ENCODE data around the gene MFAP1. TPM values are rescaled to one million over a fixed set of nuclear protein-coding genes. Genes with fewer than 3 reads are reported as not detected.

MFAP1 gene
- total RNA-seq, 1 donor from 2014 or later: 29.2 TPM

- peak; percentile 72 for DNase-seq
- Mint-ChIP-seq H3K4me3 (ENCODE audit: unreplicated experiment) (peak overlapping the region; percentile 82), H3K9me3 (ENCODE audit: unreplicated experiment) (peaks cover 4% of the 10 kb centered on the region), H3K4me1 (ENCODE audit: low read depth, unreplicated experiment) (no peaks in the 10 kb centered on the region), H3K27ac (ENCODE audit: unreplicated experiment) (no peak overlapping the region), H3K36me3 (ENCODE audit: unreplicated experiment) (no peaks in the 10 kb centered on the region), H3K27me3 (ENCODE audit: unreplicated experiment) (no peaks in the 10 kb centered on the region)
- peak; percentile 70 for TF ChIP-seq CTCF (IDR thresholded peaks at IDR 0.05; ENCODE audit: partially characterized antibody, unreplicated experiment)
These were observed 47.1 kb downstream of the MFAP1 start for GRCh38 chr15:43777267-43777914.

- DNase-seq: no peak
- Mint-ChIP-seq H3K9me3 (ENCODE audit: unreplicated experiment) (peaks cover 4% of the 10 kb centered on the region), H3K4me3 (ENCODE audit: unreplicated experiment) (peak within 1 kb of the TSS; percentile 82), H3K4me1 (ENCODE audit: low read depth, unreplicated experiment) (no peaks in the 10 kb centered on the region), H3K27me3 (ENCODE audit: unreplicated experiment) (no peaks in the 10 kb centered on the region), H3K36me3 (ENCODE audit: unreplicated experiment) (no peaks in the 10 kb centered on the region), H3K27ac (ENCODE audit: unreplicated experiment) (no peak within 1 kb of the TSS)
- no peak for TF ChIP-seq CTCF (IDR thresholded peaks at IDR 0.05; ENCODE audit: partially characterized antibody, unreplicated experiment)
These were observed 47.7 kb downstream of the MFAP1 start, which contains the start of gene ELL3 for GRCh38 chr15:43776718-43777266. TSS of gene ELL3 (minus strand) at chr15:43776966. CDS start at chr15:43776901, 65 bp downstream.

GRCh38 chr15:43776101-43776717 is 48.3 kb downstream of the MFAP1 start:
- TF ChIP-seq CTCF (IDR thresholded peaks at IDR 0.05; ENCODE audit: partially characterized antibody, unreplicated experiment): no peak
- no peak overlapping the region for H3K27ac Mint-ChIP-seq (ENCODE audit: unreplicated experiment)

GRCh38 chr15:43775411-43775965 is 49.0 kb downstream of the MFAP1 start:
- Mint-ChIP-seq H3K27me3 (ENCODE audit: unreplicated experiment) (no peaks in the 10 kb centered on the region), H3K9me3 (ENCODE audit: unreplicated experiment) (peaks cover 4% of the 10 kb centered on the region), H3K4me1 (ENCODE audit: low read depth, unreplicated experiment) (no peaks in the 10 kb centered on the region), H3K27ac (ENCODE audit: unreplicated experiment) (no peak overlapping the region), H3K36me3 (ENCODE audit: unreplicated experiment) (no peaks in the 10 kb centered on the region), H3K4me3 (ENCODE audit: unreplicated experiment) (peak overlapping the region; percentile 63)
- TF ChIP-seq CTCF (IDR thresholded peaks at IDR 0.05; ENCODE audit: partially characterized antibody, unreplicated experiment): no peak
- no peak for DNase-seq

More at GRCh38 chr15:43776101-43776717, 48.3 kb downstream of the MFAP1 start:
- Mint-ChIP-seq H3K4me3 (ENCODE audit: unreplicated experiment) (peak overlapping the region; percentile 34), H3K9me3 (ENCODE audit: unreplicated experiment) (peaks cover 4% of the 10 kb centered on the region), H3K27me3 (ENCODE audit: unreplicated experiment) (no peaks in the 10 kb centered on the region), H3K4me1 (ENCODE audit: low read depth, unreplicated experiment) (no peaks in the 10 kb centered on the region), H3K36me3 (ENCODE audit: unreplicated experiment) (no peaks in the 10 kb centered on the region)
- peak; percentile 40 for DNase-seq

Data from glutamatergic neuron (in vitro differentiated cells).